NCI-H510A treated with DMSO at 0.1 percent for 48 hours (cell line): ENCODE data around the gene ADI1.

Source experiments
- DNase-seq: peaks from one replicate; lab custom pipeline; 2025; lab: John Stamatoyannopoulos, UW

ADI1 gene

DNA sequence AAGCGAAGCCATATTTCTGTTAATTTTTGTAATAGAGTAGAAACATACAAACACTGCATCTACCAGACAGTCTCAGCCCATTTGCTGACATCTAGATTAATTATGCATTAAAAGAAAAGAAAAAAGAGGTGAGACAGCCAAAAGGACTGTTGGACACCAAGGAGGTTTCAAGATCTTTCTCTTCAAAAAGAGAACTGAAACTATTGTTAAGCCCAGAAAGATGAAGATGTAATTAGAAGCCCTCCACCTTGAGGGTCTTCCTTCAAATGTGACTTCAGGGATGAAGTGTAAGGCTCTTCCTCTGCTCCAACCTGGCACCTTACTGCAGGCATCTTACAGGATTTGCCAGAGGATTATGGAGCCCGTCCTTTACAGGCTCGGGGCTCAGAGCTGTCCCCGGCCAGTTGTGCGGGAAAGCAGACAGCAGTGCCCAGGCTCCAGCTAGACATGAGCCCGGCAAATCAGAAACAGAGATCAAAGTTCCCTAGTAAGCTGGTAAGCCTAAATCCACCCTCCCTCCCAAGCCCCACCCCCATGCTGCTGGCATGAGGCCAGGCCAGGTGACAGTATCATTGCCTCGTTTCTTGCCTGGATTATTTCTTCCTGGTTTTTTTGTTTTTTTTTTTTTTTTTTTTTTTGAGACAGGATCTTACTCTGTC lies 38.9 kb downstream of the ADI1 start:
- DNase-seq: peak; percentile 76

DNA sequence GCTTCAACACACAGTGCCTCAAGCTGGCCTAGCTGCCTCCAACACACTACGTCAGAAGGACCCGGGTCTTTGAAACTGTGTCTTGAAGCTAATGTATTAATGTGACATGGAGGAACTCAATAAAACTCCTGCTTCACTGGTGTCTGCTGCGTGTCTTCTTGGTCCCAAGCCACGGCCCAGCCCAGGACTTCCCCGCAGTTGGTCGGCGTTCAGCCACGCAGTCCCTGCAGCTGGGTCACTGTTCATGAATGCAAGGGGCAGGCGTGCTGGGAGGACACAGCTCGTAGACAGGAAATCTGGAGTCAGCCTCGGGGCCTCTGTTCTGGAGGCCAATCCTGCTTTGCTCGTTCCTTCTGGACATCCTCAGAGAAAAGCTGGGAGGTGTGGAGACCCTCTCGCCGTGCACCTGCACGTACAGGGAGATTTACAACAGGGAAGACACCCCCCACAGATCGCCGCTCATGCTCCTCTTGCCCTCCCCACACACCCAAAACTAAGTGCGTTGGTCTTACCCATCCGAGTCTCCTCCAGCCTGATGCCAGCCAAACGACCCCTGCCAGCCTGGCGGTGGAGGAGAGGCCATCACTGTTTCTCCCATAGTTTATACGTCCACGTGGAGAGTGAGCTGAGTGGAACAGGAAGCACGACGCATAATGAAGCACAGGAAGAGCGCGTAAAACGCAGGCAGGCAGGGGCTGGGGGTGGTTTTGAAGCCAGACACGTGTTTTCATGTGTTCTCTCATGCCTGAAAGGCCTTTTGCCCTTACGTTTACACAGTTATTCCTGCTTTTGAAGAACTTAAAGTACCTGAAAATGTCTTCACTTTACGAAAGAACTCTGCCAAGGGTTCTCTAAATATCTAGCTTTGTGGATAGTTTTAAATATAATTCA lies 39.7 kb downstream of the ADI1 start:
- peak; percentile 48 for DNase-seq

DNA sequence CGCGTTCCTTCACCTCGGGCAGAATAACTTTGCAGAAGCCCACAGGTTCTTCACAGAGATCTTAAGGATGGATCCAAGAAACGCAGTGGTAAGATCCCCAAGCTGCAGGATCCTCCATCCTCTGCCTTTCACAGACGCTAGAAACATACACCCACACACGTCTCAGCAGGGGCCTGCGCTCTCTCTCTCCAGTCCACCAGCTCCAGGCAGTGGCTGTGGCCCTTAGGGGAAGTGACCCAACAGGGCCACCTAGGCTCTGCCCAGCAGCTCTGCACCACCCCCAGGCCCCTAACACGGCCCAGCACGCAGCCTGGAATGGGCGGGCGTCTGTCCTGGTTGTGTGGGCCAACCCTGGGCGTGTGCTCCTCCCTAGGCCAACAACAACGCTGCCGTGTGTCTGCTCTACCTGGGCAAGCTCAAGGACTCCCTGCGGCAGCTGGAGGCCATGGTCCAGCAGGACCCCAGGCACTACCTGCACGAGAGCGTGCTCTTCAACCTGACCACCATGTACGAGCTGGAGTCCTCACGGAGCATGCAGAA lies 40.4 kb downstream of the ADI1 start:
- DNase-seq: no peak

DNA sequence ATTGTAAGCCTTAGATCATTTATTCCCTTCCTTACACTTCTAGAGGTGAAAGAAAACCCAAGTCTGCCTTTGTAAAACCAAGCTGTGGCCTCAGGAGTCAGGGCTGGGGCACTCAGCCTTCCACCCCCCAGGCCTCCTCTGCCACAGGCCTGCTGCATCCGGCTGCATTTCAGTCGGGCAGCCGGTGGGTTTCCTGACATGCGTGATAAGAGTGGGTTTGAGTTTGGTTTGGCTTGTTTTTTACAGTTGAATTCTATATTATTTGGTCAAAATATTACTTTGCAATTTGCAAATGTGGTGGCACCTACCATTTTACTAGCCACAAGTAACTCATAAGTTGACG lies 42.4 kb downstream of the ADI1 start:
- no peak for DNase-seq

DNA sequence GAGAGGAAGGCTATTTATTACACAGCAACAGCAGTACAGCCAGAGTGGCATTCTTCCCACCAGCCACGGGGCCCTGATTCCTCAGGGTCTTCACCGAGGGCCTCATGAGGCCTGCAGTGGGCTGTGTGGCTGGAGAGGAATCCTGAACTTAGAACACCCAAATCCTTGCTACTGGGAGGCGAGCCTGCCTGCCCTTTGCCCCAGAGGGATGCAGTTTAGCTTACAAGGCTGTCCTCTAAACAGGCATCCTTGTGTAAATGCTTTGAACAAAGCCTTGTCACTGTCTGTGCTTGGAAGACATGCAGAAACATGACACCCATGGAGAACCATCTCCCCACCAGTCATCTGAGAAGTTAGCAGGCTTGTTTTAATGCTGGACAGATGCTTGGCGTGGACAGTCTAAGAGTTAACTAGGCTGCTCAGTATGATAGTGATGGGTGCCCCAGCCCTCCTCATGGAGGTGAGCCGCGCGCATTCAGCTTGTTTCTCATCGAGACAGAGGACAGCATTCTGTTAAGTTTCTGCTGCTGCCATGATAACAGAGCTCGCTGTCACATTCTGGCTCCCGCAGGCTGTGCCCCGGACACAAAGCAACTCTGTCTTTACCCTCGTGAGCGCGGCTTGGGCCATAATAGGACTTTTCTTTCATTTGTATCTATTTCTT lies 42.9 kb downstream of the ADI1 start:
- DNase-seq: peak; percentile 59

DNA sequence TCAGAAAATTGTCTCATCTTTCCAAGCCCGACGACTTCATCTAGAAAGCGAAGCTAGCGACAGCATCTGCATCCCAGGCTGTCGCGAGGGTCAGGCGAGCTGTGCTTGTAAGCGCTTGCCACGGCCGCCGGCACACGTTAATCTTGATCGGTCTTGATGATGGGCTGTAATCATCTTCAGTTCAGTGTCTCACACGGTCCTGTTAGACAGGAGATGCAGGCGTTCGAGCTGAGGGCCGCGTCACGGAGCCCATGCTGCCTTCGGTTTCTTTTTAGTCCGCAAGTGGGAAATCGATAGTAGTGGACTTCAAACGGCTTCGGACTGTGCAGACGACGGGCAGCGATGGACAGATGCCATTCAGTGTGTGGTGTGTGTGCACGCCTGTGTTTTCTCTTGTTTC lies 43.6 kb downstream of the ADI1 start:
- no peak for DNase-seq

DNA sequence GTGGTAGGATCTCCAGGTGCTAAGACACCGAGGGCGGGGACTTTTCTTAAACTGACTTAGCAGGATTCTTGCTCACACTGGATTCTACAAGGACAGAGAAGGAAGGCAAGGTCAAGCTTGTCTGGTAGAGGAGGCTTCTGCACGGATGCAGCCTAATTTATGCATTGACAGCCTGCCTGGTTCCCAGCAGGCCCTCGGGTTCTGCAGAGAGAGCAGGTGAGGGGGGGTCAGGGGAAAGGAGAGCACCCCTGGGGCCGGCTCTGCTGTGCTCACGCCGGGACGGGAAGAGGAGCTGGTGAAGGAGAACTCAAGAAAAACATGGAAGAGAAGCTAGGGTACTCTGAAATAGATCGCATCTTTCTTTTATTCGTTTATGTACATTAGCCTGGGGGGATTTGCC lies 46.4 kb downstream of the ADI1 start:
- no peak for DNase-seq

DNA sequence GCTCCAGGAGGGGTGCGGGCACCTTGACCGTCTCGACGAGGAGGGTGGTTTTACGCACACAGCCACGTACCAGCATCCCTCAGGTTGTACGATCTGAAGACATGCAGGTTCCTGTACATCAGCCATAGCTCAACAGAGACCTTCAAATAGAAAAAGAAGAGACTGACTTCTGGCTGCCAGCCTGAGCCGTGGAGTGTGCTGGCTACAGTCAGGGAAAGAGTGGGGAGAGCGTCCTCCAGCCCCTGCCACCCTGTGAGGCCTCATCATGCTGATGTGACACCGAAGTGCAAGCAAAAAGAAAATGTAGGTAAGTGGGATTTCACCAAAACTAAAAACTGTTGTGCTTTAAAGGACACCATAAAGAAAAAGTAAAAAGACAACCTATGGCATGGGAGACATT lies 47.0 kb downstream of the ADI1 start:
- no peak for DNase-seq

DNA sequence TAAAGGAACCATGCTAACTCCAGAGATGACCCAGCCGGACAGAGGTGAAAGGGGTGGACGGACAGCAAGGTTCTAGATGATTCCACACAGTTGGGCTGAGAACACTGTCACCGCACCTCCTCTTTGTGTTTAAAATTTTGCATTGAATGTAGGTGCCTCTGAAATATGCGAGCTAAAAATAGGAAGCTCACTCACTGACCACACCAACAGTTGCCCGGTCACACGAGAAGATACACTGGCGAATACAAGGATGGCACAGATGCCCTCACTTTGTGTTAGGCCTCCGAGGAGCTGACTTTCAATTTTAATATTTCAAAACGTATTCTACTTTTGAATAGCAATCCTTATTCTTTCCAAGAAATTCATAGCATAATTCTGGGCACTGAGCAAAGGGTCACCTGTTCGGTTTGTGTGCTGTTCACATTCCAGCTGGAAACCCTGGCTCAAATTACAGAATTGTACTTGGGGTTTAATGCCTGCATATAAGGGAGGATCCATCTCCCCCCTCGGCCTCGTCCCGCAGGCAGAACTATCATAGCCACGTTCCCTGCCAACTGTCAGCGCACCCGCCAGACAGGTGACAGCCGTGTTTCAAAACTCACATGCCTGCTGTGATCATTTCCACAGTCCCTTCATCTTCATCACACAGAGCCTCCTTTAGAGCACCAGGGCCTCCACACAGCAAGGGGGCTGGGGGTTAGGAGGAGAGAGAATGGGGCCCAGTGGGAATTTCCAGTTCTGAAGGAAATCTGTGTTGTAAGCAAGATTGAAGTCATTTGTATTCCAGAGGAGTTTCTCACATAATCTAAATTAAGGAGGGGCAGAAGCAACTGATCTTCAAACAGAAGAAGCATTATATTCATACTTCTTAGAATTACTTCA lies 48.2 kb downstream of the ADI1 start:
- DNase-seq: no peak

DNA sequence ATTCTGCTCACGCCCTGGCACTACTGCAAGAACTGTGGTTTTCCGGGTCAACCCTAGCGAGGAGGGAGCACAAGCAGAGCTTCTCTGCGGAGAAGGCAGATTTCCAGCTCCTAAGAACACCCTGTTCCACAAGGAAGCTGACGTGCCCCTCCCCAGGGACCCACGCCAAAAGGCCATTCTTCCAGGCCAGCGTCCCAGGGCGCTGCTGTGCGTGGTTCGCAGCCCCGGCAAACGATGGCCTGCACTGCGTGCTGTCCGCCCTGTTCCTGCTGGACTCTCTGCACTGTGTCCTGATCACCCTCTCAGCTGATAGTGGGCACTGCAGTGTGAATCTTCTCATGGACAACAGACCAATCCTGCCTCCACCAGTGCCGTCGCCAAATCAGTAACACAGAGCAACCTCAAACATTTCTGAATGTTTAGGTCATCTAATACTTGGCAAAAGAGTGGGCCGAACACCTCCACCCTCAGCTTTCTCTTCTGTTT lies 49.1 kb downstream of the ADI1 start:
- DNase-seq: no peak

DNA sequence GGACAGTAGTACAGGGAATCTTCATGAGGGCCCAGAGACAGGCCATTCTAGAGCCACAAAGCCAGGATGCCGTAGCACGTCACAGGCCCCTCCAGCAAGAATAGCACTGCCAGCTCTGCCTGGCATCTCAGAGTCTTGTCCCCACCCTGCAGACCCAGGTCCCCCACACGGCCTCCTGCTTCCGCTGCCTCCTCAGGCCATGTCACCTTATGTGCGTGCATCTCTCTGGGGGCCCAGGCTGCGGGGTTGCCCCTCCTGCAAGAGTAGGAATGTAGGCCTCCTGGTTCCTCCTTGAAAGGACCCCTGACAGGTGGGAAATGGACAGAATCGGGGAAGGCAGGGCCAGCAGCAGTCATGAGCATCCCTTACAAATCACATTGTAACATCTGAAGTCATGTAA lies 49.8 kb downstream of the ADI1 start:
- DNase-seq: no peak

DNA sequence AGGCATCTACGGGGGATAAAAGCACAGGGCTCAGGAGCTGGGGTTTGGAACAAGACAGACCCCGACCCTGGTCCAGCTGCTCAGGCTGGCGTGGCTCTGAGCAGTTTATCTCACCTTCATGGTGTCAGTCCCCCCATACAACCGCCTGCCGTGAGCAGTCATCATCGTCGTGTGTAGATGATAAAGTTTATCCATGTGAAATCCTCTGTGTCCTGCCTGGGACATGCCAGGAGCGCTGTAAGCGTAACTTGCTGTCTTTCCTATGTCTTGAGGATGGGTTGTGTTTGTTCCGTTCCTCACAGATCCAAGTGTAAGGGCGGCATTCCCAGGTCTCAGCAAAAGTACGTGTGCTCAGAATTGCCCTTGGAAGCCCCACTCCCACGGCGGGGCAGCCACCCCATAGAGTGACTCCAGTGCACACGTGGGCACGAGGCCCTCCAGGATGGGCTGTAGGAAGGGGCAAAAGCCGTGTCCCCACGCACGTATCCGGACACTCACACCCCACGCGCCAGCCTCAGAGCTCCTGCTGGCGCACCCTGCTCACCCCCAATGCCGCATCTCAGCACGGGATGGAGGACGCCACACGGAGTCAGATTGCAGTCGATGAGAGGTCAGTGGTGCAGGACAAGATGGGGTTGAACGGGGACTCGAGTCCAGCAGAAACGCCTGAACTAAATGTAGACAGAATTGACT lies 50.9 kb downstream of the ADI1 start:
- DNase-seq: no peak

DNA sequence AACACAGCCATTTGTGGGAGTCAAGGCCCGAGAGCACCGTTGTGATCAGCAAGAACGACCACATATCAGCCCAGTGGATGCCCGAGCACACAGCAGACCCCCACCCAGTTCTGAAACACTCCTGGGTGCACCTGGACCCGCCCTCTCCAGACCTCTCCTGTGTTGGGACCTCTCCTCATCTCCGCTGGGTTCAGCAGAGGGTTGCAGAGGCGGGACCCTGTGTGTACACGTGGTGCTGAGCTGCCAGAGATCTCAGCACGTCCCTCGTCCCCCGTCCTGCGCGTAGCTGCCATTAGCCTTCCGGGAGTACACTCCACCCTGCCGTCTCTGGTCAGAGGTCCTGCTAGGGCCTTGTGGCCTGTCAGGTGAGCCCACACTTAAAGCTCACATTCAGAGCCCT lies 51.7 kb downstream of the ADI1 start:
- DNase-seq: no peak

DNA sequence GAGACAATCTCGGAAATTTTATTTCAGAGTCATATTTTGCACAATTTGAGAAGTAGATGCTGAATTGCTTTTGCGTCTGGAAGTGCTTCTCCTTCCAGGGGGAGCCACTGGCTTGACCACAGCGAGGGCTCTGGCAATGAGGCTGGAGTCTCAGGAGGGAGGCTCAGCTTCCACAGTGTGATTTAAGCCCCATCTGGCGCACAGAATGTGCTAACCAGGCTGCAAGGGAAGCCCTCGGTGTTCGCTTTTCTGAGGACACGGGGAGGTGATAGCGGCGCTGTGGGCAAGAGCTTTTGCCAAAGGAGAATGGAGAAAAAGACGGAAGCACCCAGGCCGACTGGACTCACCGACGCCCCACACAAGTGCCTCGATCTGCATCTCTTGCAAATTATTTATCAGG lies 52.4 kb downstream of the ADI1 start:
- no peak for DNase-seq

DNA sequence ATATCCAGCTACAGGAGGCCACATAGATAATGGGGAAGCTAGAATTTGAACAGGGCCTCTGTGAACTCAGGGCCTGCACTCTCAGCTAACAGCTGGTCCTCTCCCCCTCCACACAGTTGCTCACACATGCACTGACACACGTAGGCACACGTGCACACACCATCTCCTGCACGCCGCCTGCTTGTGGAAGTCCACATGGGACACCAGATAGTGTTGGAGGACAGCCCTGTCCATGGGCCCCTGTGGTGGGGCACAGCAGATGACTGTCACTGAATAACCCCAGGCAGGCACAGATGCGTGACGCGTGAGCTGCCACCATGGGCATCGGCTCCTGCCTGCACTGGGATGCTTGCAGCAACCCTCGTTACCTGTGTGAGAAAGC lies 52.9 kb downstream of the ADI1 start:
- DNase-seq: no peak

DNA sequence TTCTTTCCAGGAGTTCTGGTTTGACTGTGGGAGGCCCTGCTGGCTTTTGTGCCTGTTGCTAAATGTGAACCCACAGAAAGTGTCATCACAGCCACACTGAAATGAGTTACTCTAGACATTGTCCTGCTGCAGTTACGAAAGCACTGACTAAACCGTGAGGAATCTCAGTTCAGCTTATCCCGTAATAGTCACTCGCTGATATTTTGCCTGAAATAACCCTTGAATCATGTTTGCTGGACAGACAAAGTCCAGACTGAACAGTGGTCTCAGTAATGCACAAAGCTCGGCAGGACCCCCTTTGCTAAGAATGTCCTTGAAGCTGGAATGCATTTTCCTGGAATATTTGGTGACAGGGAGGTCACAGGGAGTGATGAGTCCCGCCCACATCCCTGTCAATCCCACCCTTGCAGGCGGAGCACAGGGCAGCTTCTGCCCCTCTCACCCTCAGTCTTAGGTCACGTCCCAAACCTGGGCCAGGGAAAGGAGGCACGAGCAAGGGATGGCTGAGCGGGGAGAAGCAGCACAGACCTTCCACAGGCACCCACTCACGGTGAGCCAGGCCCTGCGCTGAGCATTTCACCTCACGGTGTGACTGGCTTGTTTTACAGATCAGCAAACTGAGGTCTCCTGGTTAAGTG lies 53.4 kb downstream of the ADI1 start:
- no peak for DNase-seq

DNA sequence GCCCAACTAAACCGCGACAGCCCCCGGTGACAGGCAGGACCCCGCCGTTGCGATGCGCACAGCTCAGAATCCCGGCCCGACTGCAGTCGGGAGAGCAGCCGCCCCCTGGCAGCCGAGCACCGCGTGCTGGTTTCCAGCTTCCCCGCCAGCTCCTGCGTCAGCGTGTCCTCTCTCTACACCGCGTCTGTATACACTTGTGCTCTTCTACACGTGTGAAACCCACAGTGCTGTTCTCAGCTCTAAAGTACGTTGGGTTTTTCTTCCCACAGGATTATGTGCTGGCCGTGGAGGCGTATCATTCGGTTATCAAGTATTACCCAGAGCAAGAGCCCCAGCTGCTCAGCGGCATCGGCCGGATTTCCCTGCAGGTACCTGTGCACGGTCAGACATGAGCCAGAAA lies 54.0 kb downstream of the ADI1 start:
- DNase-seq: no peak

DNA sequence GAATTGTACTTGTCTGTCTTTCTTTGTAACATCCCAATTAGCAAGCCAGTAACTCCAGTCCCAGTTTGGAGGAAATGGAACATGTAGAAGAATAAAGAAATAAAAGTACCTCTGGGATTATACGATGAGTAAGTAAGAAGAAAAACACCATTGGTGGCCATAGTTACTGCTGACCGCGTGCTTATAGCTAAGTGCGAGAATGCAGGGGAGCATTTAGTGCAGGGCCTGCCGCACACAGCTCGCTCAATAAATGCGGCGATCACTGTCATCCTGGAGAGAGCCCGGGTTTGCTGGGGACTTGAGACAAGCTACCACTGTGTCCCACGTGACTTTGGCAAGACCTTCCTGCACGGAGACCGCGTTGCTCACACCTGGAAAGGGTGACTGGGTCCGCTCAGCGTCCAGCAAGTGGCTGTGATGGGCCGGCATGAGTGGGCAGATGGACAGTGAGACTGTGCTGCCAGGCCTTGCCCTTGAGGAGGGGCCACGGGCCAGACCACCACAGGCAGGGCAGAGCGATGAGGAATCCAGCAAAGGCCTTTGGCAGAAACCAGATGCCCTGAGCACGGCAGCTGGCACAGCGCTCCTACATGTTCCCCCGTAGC lies 54.8 kb downstream of the ADI1 start:
- DNase-seq: no peak

DNA sequence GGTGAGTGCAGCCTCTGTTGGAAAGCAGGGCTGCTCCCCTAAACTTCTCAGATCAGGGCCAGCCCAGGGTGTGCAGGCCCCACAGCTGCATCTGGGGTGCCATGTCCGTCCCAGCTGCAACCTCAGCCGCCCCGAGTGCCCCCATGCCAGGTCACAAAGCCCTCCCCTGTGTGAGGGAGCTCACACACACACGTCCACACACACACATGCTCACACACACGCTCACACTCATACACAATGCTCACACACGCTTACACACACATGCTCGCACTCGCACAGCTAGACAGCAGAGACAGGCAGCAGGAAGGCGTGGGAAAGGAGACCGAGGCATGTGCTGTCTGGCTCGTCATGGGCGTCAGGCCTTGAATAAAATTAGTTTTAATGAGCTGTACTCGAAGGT lies 55.4 kb downstream of the ADI1 start:
- no peak for DNase-seq

DNA sequence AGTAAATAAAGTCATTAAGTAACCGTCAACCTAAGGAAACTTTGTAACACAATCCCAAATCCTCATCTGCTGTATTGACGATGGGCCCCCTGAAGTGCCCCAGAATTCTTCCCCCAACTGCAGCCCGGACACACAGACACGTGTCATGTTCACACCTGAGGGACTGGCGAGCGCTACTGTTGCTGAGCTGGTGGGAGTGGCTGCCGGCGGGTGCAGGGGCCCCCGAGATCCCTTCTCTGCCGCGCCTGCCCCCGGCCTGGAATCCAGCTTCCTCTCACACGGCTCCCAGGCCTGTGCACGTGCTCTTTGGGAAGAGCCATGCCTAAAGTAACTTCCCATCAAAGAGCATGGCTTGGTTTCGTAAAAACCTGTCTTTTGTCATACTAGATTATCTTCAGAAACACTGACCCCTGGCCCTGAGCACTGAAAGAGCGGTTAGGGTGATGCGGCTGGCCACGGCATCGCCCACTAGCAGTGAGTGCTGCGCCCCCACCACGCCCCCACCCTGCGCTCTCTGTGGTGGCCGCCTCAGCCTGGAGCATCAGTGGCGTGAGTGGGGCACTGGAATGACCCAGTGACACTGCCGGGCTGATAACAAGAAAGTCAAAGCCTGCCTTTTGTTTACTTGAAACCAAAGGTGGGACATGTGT lies 56.0 kb downstream of the ADI1 start:
- no peak for DNase-seq
